ENCODE data around the gene BSCL2.
"Not testable (repeated sequence)": the region's sequence is repeated elsewhere in the genome, so short reads cannot be mapped to it uniquely, and the experiment has no call there.

The BSCL2 gene

DNA sequence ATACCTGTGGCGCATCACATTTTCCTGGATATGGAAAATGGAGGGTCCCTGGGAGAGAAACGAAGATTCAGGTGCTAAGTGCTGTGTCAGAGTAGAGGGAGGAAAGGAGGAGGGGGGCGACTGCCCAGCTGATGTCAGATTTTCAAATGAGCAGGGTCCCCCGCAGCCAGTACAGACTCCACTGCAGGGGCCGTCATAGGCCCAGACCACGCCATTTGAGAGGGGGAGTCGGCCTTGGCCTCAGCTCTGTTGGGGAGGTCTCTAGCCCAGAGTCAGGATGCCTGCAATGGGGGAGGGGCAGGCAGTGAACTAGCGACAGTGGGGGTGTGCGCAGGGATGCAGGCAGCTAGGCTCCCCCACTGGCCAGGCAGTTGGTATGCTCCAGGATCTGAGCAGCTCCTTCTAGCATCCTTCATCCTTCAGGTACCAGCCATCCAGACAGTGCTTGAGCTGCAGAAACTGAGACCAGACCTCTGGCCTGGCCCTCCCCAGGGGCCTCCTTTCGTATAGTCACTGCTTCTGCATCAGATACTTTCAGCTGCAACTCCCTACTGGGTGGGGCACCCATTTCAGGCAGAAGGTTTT, at the start of gene BSCL2, which contains the start of gene GNG3:
Gene BSCL2, minus strand, starts transcription at position 148 of the 585 bp plus-strand sequence. CDS start 229 bp downstream, outside the sequence.
Gene GNG3, plus strand, starts transcription at position 400 of the 585 bp plus-strand sequence. CDS start 620 bp downstream, outside the sequence.
- no peak for DNase-seq

DNA sequence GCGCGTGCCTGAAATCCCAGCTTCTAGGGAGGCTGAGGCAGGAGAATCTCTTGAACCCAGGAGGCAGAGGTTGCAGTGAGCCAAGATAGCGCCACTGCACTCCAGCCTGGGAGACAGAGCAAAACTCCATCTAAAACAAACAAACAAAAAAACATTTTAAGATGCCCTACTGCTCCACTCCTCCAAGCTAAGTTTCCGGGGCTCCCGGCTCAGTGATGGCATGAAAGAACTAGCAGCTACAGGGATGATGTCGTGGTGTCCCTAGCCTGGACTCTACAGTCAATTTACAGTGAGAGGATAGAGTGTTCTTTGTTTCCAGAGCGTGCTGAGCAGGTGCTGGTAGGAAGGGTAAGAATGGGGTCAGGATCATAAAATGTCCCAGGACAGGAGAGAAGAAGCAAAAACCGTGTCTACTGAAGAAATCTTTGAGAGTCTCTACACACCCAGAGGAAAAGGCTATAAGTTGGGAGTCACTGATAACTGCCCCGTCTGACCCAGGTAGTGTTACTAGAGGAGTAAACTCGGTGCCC, 47.9 kb upstream of the BSCL2 start:
- no peak for DNase-seq

DNA sequence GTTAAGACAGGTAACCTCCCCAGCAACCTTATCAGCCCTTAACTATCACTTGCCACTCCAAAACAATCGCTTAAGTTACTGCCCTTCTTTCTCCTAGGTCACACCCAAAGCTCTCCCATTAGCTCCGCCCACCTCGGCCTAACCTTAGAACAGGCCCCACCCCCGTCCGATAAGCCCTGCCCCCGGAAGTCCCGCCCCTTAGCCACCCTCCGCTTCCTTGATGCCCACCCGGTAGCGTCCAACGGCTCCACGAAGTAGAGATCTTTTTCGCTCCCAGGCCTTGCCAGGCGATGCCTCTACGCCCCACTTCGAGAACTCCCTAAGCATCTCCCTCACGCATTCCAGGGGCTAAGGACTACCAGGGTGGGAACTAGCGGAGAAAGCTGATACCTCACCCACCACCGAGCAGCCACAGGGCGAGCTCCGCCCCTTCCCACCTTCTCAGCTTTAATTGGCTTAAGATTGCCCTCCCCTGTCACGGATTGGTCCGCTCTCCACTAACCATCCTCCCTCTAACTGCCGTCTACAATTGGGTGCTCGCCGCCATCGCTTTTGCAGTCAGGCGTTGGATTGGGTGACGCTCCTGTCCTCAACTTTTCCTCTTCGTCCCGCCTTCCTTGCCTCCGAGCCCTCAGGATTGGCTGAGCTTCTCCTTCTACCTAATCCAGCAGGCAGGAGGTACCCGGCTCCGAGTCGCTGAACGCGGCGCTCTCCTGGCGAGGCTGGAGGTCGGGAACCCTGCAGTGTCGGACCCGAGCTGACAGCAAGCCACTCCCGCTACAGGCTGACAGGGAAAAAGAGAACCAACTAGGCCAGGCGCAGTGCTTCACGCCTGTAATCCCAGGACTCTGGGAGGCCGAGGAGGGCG, 46.7 kb upstream of the BSCL2 start, which contains the start of gene ZBTB3:
Gene ZBTB3, minus strand, starts transcription at position 425 of the 868 bp plus-strand sequence. CDS start 496 bp downstream, outside the sequence.
- peak; percentile 99 for DNase-seq

DNA sequence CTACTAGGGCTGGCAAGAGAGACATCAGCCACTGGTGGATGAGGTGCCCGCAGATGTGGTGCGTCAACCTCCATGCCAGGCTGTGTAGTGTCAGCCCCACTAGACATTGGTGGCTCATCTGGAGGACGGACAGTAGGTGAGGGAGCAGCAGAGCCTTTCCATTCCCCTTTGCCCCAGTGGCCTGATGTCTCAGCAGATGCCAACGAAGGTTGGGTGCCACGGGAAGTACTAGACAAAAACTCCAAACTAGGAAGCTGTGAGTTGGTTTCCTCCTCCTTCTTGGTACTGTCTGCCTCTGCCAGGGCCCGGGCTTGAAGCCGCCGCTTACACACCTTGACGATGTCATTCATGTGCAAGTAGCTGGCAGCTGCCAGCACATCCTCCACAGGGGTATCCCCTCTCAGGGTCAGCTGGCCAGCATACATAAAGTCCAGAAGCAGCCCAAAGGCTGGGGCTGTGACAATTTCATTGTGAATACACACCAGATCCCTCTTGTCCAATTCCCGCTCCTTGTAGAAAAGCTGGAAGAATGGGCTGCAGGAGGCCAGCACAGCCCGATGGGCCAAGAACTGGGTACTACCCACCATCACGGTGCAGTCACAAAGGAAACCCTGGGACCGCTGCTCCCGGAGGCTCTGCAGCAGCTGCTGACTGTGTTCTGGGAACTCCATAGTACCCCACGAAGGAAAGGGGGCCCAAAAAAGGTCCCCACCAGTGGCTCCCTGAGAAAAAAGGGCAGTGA, 45.9 kb upstream of the BSCL2 start:
- no peak for DNase-seq

DNA sequence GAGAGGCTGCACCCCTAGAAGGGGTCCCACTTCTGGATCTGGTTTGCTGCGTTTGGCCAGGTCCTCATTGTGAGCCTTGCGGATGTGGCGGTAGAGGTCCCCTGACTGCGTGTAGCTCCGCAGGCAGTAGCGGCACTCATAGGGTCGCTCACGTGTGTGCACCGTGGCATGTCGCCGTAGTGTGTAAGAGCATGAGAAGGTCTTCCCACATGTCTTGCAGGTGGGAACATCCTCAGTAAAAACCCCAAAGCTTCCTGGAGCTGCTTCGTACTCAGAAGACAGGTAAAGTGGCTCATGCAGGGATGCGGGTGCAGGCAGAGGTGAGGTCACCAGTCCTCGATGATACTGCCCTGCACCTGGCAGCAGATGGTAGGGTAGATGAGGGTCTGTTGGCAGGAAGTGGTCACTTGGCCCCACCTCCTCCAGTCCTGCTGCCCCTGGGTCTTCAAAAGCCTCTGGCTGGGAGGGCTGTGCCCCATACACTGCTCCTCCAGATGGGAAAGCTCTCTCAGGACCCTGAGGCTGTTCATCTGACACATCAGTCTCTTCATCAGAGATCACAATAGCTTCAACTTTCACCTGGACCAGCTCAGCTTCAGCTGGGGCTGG, 45.1 kb upstream of the BSCL2 start:
- DNase-seq: no peak

DNA sequence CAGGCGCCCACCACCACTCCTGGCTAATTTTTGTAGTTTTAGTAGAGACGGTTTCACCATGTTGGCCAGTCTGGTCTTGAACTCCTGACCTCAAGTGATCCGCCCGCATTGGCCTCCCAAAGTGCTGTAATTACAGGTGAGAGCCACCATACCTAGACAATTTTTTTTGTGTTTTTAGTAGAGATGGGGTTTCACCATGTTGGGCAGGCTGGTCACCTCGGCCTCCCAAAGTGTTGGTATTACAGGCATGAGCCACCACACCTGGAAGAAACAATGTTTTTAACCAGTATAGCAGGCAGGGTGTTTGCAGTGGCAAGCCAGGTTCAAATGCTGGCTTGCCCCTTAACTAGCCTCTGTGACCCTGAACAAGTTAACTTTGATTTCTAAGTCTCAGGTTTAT, 42.7 kb upstream of the BSCL2 start:
- DNase-seq: not testable (repeated sequence)

DNA sequence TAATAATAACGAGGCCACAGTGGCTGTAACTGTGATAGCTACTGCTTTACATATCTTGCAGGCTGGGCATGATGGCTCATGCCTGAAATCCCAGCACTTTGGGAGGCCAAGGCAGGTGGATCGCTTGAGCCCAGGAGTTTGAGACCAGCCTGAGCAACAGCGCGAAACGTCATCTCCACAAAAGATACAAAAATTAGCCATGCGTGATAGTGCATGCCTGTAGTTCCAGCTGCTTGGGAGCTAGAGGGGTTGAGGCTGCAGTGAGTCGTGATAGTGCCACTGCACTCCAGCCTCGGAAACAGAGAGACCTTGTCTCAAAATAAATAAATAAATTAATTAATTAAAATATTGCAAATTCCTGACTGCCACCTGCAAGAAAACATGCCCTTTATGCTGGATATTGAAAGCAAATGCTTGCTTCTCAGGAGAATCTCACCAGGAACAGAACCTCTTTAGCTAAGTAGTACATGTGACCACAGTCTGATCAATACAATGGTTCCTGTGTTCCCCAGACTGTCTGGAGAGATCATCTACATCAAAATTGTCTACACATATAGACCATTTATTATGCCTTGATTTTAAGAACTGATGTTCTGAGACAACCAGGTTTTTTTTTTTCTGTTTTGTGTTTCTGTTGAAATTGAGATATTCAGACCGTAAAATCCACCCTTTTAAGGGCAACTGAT, 40.4 kb upstream of the BSCL2 start:
- DNase-seq: no peak

DNA sequence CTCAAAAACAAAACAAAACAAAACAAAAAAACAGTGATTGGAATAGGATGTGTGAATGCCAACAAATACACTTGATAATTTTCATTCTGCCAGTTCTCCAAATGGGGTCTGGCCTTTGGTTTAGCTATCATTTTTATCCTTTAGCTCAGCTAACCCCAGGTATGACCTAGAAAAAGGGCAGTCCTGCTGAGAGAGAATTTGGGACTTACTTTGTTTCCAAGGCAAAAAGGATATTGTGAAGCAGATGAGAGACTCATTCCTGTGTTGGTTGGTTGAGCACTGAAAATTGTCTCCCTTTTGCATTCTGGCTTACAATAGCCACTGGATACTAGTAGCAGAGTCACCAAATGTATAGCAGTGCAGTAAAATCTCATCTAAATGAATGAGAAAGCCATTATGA, 30.0 kb upstream of the BSCL2 start:
- DNase-seq: no peak

DNA sequence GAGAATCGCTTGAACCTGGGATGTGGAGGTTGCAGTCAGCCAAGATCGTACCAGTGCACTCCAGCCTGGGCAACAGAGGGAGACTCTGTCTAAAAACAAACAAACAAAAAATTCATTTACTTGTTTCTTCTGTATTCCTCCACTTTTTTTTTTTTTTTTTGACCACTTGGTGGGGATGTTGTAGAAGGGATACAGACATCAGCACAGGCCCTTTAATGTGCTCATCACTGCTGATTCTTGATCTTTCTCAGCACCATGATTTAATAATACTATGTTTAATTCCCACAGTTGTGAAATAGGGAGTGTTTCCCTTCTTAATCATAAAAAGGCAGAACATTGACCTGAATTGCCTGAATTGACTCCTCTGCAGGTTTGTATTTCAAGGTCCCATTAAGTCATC, 25.6 kb upstream of the BSCL2 start:
- peak; percentile 57 for DNase-seq

DNA sequence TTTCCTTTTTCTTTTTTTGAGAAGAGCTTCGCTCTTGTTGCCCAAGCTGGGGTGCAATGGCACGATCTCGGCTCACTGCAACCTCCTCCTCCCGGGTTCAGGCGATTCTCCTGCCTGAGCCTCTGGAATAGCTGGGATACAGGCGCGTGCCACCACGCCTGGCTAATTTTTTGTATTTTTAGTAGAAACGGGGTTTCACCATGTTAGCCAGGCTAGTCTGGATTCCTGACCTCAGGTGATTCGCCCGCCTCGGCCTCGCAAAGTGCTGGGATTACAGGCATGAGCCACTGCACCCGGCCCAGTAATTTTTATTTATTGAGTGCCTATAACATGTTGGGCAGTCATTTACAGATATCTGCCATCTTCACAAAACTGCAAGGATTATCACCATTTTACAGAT, 22.9 kb upstream of the BSCL2 start:
- DNase-seq: not testable (repeated sequence)

DNA sequence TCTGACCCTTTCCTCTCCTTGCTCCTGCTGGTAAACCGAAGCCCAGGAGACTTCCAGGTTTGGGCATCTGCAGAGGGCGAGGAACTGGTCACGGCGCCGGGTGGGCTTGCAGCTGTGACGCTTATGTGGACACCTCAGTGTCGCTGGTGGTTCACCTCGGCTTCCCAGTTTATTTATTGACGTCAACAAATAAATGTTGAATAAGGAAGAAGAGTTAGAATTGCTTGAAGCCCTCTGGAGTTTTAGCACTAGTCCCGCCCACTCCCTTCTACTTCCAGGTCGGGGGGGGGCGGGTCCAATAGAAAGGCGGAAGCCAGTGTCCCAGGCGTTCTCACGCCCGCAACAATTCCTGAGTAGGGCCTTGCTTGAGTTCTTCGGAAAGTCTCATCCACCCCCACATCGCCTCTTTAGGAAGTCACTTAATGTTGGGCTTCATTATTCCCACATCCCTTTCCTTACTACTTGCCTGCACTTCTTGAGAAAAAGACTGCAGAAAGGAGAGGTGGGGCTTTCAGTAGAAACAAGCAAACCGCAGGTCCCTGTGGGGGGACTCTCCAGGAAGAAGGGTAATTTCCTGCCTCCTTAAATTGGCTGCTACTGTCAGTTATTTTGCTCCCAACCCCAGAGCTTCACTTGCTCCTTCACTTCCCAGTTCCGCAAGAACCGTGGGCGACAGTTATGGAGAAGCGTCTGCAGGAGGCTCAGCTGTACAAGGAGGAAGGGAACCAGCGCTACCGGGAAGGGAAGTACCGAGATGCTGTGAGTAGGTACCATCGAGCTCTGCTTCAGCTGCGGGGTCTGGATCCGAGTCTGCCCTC, 21.2 kb upstream of the BSCL2 start, which contains the start of gene TTC9C:
Gene TTC9C, plus strand, starts transcription at position 316 of the 818 bp plus-strand sequence. Its CDS starts 363 bp downstream, at position 679.
- DNase-seq: peak; percentile 95

DNA sequence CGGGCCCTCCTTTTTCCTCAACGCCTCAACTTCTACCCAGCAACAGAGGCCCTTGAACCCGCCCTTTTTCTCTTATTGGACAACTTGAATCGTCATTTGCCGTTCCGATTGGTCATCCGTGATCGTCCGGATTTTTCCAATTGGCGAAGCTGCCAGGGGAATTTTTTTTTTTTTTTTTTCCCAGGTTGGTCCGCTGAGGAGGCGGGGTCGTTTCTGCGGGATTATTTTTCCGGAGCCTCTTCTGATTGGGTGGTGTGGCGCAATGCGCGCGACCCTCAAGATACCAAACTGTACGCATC, 20.6 kb upstream of the BSCL2 start:
- peak; percentile 99 for DNase-seq

DNA sequence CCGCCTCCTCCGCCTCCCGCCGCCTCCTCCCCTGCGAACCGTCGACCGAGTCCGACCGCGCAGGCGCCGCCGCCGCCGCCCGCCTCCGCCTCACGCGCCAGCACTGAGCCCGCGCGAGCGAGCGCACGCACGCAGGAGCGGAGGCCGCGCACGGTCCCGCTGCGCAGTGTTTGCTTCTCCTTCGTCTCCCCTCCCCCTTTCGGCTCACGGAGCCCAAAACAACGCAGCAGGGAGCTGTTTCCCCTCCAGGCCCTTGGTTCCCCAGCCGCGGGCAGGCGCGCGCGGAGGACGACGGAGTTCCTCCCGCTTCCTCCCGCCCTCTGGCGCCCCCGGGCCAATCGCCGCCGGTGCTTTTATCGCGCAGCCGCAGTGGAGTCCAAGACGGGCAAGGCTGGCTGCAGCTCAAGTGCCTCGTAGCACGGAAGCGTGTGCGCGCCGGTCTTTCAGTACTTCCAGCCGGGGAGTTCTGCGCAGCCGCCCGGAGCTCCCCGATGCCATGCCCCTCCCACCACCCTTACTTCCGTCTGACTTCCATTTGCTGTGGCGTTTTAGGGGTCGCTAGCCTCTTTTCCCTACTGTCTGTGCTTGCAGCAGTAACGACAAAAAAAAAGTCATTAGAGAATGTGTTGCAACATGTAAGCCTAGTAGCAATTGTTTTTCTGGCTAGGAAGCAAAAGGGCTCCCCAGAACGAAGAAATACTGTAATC, 20.1 kb upstream of the BSCL2 start, which contains the start of gene HNRNPUL2:
Gene HNRNPUL2, minus strand, starts transcription at position 293 of the 707 bp plus-strand sequence. CDS start 301 bp downstream, outside the sequence.
- DNase-seq: peak; percentile 99

DNA sequence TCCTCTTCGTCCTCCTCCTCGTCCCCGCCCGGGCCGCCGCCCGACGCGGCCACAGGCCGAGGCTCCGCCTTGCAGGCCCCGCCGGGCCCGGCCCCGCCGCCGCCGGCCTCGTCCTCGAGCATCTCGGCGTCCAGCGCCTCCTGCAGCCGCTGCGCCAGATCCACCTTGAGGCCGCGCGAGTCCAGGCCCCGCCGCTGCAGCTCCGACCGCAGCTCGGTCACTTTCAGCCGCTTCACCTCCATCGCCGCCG, 19.6 kb upstream of the BSCL2 start:
- no peak for DNase-seq

DNA sequence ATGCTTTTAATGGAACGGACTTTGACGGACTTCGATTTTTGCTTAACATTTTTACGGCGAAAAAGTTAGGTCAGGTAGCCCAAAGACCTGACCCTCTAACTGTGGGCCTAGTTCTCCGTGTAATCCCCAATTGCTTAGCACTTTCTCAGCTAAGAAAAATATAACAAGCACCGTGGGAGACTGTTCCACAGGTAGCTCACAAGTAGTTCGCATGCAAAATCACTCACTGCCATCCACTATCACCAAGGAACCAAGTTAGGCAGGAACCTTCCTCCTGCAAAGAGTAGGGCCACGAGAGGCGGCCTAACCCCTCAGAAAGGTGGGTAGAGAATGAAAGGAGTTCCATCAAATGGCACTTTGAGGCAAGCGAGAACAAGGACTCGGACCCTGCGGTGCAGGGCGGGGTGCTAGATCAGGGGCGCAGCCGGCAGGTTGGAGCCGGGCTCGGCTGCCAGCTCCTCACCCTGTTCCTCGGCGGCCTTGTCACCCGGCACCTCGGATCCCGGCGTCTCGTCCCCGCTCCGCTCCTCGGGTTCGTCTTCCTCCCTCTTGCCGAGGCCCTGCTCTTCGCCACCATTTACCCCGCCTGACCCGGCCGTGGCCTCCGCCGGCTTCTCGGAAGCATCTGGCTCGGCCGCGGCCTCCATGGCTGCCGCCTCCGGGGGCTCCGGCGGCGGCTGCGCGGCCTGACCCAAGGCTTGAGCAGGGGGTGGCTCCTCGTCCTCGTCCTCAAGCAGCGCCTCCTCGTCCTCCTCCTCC, 19.1 kb upstream of the BSCL2 start:
- DNase-seq: no peak

DNA sequence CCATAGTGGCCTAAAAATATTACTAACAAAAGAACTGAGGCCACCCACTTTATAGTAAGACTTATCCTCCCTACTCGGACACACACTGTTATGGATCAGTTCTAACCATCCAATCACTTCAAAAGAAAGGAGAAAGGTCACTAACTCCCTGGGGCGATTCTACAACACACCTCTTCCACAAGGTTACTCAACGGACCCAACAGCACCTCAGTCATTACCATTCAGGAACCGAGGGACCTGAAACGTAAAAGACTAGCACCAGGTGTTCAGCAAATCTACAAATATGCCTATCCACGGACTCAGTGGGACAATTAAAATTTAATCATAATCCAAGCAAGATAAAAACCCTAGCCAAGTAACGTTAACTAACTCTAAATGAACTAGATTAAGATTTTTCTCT, 18.4 kb upstream of the BSCL2 start:
- no peak for DNase-seq

DNA sequence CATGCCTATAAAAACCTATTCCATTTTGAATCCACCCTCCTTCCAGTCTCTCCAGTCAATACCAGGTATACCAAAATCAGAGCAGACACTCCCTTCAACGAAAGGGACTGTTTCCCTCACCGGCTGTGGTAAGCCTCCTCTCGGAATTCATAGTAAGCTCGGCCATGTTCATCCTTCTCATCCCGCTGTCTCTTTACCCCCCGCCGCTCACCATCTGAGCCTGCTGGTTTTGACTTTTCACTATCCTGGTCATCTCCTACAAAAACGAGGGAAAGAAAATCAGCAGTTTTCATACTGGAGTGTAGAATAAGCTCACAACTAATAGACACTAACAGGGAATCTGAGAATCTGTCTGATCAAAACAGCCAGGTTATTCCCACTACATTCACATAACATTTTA, 16.9 kb upstream of the BSCL2 start:
- no peak for DNase-seq

DNA sequence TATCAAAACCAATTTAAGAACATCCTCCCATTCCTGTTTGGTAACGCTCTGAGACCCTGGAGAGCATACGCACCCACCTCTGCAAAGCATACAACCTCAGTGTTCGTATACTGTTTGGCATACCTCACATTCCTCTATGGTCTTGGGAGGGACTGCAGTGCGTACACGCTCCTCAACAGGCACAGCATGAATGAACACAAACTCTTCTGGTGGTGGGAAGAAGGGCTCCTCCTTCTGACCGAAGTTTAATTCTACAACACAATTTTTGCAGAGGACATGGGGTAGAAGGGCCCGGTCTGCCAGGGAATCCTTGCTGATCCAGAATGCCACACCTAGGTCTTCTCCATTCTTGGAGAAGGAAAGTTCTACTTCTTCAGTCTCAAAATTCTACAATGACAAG, 14.8 kb upstream of the BSCL2 start:
- DNase-seq: no peak

DNA sequence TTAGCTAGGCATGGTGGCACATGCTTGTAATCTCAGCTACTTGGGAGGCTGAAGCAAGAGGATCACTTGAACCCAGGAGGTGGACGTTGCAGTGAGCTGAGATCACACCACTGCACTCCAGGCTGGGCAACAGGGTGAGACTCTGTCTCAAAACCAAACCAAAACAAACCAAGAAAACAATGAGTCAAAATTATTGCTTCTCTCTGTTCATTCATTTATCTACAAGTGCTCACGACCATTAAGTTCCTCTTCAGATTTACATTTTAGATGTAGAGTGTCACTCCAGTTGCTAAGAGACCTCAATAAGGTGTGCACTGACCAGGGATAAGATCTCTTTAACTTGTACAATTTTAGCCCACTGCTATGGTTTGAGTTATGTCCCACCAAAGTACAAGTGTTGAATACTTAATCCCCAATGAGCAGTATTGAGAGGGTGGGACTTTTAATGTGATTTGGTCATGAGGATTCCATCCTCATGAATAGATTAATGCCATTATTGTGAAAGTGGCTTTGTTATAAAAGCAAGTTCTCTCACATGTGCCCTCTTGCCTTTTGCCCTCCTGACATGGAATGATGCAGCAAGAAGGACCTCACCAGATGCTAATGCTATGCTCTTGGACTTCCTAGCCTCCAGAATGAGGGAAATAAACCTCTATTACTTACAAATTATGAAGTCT, 12.2 kb upstream of the BSCL2 start:
- no peak for DNase-seq

Data from OCI-M1 (cell line).